ENCODE measurements around the gene GNB2.

The GNB2 gene

DNA sequence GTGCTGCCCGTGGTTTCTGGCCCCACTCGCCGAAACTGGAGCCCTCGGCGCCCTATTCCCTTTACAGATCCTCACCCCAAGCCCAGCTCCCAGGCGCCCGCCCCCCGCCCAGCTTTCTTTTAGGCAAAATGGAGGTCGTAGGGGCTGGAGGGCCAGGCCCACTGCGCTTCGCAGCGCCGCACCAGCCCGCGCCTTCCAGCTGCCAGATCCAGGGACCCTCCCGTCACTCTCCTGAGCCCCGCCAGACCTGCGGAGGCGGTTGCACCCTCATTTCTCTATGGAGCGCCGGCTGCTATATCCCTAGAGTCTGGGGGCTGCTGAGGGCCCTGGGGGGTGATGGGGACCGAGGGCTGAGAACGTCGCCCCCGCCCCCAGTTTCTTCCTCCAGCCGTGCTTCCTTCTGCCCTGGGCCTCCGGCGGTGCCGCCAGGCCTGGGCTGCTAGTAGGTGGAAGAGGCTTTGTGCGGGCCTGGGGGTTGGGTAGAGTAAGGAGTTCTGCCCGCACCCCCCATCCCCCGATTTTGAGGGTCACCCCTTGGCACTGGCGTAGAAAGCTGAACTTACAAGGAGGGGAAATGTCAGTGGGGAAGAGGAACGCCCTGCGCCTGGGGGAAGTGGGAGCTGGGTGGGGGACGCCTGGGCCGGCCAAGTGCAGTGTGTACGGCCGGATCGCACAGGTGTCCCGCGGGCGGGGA, 1.0 kb downstream of the GNB2 start:
- DNase-seq (ENCODE audit: insufficient read length, low spot score) (peak; percentile 18), FAIRE-seq (no peak)
- TF ChIP-seq POLR2AphosphoS5 (IDR thresholded peaks at IDR 0.05; ENCODE audit: low read depth, low read length) = no peak
- TF ChIP-seq PAX5 (IDR thresholded peaks at IDR 0.05; ENCODE audit: insufficient read depth, low read length, severe bottlenecking) = no peak
- no peak for TF ChIP-seq POLR2A (IDR thresholded peaks at IDR 0.05; ENCODE audit: low read depth, low read length)
- no peak for TF ChIP-seq TAF1 (IDR thresholded peaks at IDR 0.05; ENCODE audit: low read depth, low read length)
- no peak for TF ChIP-seq POU2F2 (IDR thresholded peaks at IDR 0.05; ENCODE audit: low read depth, low read length)
- TF ChIP-seq SPI1 (IDR thresholded peaks at IDR 0.05; ENCODE audit: low read depth, low read length) = 0 out of 2 replicates have a peak, but pooled peaks have one; percentile 22

DNA sequence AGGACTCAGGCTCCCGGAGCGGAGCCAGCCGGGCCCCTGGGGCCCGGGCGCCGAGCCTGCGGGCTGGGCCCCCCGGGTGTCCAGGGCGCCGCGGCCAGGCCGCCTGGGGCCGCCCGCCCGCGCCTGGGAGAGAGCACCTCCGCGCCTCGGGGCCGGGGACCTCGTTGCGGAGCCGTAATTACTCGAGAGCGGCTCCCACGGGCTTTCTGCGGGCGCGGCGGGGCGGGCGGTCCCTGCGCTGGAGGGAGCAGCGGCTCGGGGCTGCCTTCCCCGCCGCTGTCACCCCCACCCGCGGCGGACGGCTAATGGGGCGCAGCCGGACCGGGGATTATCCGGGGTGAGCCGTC, 1.5 kb downstream of the GNB2 start:
- TF ChIP-seq PAX5 (IDR thresholded peaks at IDR 0.05; ENCODE audit: insufficient read depth, low read length, severe bottlenecking) (no peak), POLR2AphosphoS5 (IDR thresholded peaks at IDR 0.05; ENCODE audit: low read depth, low read length) (no peak), POU2F2 (IDR thresholded peaks at IDR 0.05; ENCODE audit: low read depth, low read length) (no peak), POLR2A (IDR thresholded peaks at IDR 0.05; ENCODE audit: low read depth, low read length) (no peak), TAF1 (IDR thresholded peaks at IDR 0.05; ENCODE audit: low read depth, low read length) (no peak), SPI1 (IDR thresholded peaks at IDR 0.05; ENCODE audit: low read depth, low read length) (no peak)
- FAIRE-seq (no peak), DNase-seq (ENCODE audit: insufficient read length, low spot score) (peak; percentile 23)

DNA sequence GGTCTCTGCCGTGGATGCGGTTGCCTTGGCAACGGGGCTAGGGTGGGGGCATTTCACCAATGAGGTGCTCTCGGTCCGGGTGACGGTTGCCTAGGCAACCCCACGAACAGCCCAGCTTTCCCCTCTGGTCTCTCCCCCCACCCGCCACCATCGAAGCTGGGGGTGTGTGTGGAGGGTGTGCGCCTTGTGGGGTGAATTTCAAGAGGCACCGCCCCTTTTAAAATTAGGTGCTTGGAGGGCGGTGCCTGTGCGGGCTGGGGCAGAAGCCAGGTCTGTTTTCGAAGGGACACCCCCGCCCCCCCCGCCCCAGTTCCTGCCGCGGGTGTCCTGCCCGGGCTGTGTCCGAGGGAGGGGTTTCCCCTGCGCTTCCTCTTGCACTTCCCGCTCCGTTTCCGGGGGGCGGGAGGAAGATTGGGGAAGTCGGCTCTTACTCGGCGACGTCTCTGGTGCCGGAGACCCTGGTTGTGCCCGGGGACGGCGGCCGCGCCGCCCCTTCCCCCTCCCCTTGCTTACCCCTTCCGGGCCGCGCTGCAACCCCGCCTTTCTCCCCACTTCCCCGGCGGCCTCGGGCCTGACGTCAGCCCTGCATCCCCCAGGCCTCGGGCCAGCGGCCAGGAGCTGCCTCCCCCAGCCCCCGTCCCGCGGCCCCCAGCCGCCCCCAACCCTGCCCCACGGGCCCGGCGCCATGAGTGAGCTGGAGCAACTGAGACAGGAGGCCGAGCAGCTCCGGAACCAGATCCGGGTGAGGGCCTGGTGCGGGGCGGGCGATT, 2.2 kb downstream of the GNB2 start:
- DNase-seq (ENCODE audit: insufficient read length, low spot score) = peak; percentile 80
- TF ChIP-seq SPI1 (IDR thresholded peaks at IDR 0.05; ENCODE audit: low read depth, low read length) (peak; percentile 67), PAX5 (IDR thresholded peaks at IDR 0.05; ENCODE audit: insufficient read depth, low read length, severe bottlenecking) (no peak), POLR2A (IDR thresholded peaks at IDR 0.05; ENCODE audit: low read depth, low read length) (no peak), TAF1 (IDR thresholded peaks at IDR 0.05; ENCODE audit: low read depth, low read length) (0 out of 2 replicates have a peak, but pooled peaks have one; percentile 18)
- peak; percentile 91 for FAIRE-seq

DNA sequence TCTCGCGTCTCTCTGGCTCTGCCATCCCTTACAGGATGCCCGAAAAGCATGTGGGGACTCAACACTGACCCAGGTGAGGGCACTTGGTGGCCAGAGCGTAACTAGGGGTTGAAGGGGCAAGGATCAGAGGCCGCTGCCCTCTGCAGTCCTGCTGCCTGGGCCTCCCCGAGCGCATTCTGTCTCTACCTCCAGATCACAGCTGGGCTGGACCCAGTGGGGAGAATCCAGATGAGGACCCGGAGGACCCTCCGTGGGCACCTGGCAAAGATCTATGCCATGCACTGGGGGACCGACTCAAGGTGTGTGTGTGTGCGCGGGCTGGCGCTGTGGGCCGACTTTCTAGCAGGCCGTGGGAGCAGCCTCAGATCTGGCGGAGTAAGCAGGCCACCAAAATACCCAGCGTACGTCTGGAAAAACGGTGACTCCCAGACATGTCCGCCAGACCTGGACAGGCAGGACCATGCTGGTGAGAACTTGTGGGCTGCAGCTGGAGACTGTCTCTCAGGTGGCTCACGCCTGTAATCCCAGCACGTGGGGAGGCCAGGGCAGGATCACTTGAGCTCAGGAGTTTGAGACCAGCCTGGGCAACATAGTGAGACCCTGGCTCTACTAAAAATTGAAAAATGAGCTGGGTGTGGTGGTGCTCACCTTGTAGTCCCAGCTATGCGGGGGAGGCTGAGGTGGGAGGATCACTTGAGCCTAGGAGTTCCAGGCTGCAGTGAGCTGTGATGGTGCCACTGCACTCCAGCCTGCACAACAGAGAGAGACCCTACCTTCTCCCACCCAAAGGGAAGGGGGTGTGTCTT, 3.2 kb downstream of the GNB2 start:
- TF ChIP-seq TAF1 (IDR thresholded peaks at IDR 0.05; ENCODE audit: low read depth, low read length) (no peak), SPI1 (IDR thresholded peaks at IDR 0.05; ENCODE audit: low read depth, low read length) (no peak), POU2F2 (IDR thresholded peaks at IDR 0.05; ENCODE audit: low read depth, low read length) (no peak)
- peak; percentile 54 for FAIRE-seq
- no peak for DNase-seq (ENCODE audit: insufficient read length, low spot score)

DNA sequence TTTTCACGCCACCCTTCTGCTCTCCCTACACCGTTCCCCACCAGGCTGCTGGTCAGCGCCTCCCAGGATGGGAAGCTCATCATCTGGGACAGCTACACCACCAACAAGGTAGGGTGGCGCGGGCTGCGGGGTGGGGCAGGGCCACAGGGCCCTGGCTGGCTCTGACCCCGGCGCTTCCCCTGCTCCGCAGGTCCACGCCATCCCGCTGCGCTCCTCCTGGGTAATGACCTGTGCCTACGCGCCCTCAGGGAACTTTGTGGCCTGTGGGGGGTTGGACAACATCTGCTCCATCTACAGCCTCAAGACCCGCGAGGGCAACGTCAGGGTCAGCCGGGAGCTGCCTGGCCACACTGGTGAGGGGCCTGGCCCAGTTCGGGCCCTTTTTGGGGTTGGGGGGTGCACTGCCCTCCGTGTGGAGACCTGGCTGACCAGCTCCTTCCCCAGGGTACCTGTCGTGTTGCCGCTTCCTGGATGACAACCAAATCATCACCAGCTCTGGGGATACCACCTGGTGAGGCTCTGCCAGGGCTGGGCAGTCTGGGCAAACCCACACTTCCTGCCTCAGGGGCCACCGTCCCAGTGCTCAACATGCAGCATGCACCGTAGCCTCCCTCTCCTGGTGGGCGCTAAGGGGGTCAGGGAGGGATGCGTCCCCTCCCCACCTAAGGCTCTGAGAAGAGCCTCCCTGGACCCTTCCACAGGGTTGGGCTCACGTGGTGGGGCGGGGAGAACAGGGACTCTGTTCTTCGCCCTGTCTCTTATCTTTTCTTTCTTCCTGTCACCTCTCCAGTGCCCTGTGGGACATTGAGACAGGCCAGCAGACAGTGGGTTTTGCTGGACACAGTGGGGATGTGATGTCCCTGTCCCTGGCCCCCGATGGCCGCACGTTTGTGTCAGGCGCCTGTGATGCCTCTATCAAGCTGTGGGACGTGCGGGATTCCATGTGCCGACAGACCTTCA, 4.0 kb downstream of the GNB2 start:
- DNase-seq (ENCODE audit: insufficient read length, low spot score) (no peak), FAIRE-seq (no peak)
- TF ChIP-seq TAF1 (IDR thresholded peaks at IDR 0.05; ENCODE audit: low read depth, low read length) (no peak), SPI1 (IDR thresholded peaks at IDR 0.05; ENCODE audit: low read depth, low read length) (no peak), POLR2AphosphoS5 (IDR thresholded peaks at IDR 0.05; ENCODE audit: low read depth, low read length) (no peak), PAX5 (IDR thresholded peaks at IDR 0.05; ENCODE audit: insufficient read depth, low read length, severe bottlenecking) (no peak), POU2F2 (IDR thresholded peaks at IDR 0.05; ENCODE audit: low read depth, low read length) (no peak)

DNA sequence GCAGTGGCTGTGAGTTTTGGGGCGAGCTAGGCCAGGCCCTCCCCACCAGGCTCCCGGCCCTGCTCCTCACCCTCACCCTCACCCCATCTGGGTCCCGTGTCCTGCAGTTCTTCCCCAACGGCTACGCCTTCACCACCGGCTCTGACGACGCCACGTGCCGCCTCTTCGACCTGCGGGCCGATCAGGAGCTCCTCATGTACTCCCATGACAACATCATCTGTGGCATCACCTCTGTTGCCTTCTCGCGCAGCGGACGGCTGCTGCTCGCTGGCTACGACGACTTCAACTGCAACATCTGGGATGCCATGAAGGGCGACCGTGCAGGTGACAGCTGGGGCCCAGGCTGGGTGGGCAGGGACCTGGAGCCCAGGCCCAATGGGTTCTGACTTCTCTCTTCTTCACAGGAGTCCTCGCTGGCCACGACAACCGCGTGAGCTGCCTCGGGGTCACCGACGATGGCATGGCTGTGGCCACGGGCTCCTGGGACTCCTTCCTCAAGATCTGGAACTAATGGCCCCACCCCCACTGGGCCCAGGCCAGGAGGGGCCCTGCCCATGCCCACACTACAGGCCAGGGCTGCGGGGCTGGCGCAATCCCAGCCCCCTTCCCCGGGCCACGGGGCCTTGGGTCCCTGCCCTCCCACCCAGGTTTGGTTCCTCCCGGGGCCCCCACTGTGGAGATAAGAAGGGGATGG, 4.9 kb downstream of the GNB2 start:
- no peak for TF ChIP-seq POU2F2 (IDR thresholded peaks at IDR 0.05; ENCODE audit: low read depth, low read length)
- TF ChIP-seq PAX5 (IDR thresholded peaks at IDR 0.05; ENCODE audit: insufficient read depth, low read length, severe bottlenecking) = no peak
- no peak for TF ChIP-seq POLR2AphosphoS5 (IDR thresholded peaks at IDR 0.05; ENCODE audit: low read depth, low read length)
- TF ChIP-seq TAF1 (IDR thresholded peaks at IDR 0.05; ENCODE audit: low read depth, low read length) = no peak
- TF ChIP-seq SPI1 (IDR thresholded peaks at IDR 0.05; ENCODE audit: low read depth, low read length) = no peak
- no peak for FAIRE-seq
- peak; percentile 21 for DNase-seq (ENCODE audit: insufficient read length, low spot score)

DNA sequence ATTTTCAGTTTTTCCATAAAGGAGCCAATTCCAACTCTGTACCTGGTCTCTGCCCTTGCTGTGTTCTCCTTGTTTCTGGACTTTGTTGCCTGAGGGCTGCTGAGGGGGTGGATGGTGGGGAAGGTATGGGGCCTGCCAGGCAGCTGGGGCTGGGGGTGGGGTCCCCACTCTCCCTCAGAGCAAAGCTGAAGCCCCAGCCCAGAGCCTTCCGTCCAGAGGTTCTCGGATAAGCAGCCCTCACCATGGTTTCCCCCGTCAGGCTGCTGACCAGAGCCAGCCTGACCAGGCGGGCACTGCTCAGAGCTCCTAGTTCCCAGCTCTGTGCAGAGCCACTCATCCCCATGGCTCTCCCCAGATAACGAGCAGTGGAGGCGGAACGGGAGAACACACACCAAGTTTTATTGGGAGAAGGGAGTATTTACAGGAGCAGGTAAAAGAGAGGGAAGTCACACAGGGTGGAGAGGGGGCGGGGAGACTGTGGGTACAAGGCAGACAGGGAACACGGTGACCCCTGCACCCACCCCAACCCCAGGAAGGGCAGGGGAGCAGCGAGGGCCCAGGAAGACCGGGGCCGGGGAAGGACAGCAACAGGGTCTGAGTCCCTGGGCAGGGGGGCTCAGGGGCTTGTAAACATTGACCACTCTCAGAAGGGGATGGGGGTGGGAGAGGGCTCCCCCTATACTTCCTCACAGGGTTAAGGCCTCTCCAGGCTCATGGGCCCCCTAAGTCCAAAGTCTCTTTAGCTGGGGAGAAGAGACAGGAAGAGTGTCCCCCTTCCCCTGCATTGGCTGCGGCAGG, 5.8 kb downstream of the GNB2 start:
- TF ChIP-seq SPI1 (IDR thresholded peaks at IDR 0.05; ENCODE audit: low read depth, low read length) (no peak), POLR2AphosphoS5 (IDR thresholded peaks at IDR 0.05; ENCODE audit: low read depth, low read length) (no peak), POLR2A (IDR thresholded peaks at IDR 0.05; ENCODE audit: low read depth, low read length) (no peak), PAX5 (IDR thresholded peaks at IDR 0.05; ENCODE audit: insufficient read depth, low read length, severe bottlenecking) (no peak), TAF1 (IDR thresholded peaks at IDR 0.05; ENCODE audit: low read depth, low read length) (no peak), POU2F2 (IDR thresholded peaks at IDR 0.05; ENCODE audit: low read depth, low read length) (no peak)
- FAIRE-seq (no peak), DNase-seq (ENCODE audit: insufficient read length, low spot score) (peak; percentile 12)
